ENCODE results near the gene CDKN1C.

DNA sequence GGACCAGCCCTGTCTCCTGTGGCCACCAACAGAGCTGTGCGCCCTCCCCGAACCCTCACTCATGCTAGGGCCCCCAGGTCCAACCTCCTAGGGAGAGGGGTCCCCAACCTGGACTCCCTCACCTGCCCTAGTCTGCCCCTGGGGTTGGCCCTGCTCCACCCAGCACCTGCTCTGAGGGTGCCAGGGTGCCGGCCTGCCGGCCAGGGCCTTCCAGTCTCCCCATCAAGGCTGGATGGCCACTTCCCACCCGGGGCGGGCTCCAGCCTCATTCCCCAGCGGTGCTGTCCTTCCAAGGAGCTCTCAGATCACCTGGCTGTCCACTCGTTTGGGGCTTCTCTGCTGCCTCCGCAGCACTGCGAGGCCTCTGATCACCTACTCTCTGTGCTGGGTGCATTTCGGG lies 39.1 kb downstream of the CDKN1C start:
- TF ChIP-seq, protein P1, sequence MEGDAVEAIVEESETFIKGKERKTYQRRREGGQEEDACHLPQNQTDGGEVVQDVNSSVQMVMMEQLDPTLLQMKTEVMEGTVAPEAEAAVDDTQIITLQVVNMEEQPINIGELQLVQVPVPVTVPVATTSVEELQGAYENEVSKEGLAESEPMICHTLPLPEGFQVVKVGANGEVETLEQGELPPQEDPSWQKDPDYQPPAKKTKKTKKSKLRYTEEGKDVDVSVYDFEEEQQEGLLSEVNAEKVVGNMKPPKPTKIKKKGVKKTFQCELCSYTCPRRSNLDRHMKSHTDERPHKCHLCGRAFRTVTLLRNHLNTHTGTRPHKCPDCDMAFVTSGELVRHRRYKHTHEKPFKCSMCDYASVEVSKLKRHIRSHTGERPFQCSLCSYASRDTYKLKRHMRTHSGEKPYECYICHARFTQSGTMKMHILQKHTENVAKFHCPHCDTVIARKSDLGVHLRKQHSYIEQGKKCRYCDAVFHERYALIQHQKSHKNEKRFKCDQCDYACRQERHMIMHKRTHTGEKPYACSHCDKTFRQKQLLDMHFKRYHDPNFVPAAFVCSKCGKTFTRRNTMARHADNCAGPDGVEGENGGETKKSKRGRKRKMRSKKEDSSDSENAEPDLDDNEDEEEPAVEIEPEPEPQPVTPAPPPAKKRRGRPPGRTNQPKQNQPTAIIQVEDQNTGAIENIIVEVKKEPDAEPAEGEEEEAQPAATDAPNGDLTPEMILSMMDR (IDR thresholded peaks at IDR 0.05; ENCODE audit: insufficient read depth, low read length, poor library complexity, severe bottlenecking) = no peak
- TF ChIP-seq EZH2phosphoT487 (conservative IDR thresholded peaks at IDR 0.05; ENCODE audit: low read length) = no peak
